ENCODE data around the gene ANO1. TPM values are rescaled to one million over a fixed set of nuclear protein-coding genes. Genes with fewer than 3 reads are reported as not detected.

Gene ANO1
- total RNA-seq, 1 experiment from 2014 or later = 41.7 TPM

GRCh38 chr11:70210051-70210501 lies 132.0 kb downstream of the ANO1 start (continued):
- TF ChIP-seq REST (IDR thresholded peaks at IDR 0.05; ENCODE audit: low read depth) = no peak
- TF ChIP-seq SP1 (IDR thresholded peaks at IDR 0.05; ENCODE audit: low read depth) = no peak
- no peak for TF ChIP-seq POLR2A (IDR thresholded peaks at IDR 0.05; ENCODE audit: borderline replicate concordance, extremely low read depth, insufficient read depth, insufficient read length)
- TF ChIP-seq CEBPB (IDR thresholded peaks at IDR 0.05; ENCODE audit: low read depth) = no peak
- no peak for TF ChIP-seq TCF7L2 (IDR thresholded peaks at IDR 0.05; ENCODE audit: borderline replicate concordance, extremely low read depth, insufficient read depth, insufficient read length)

GRCh38 chr11:70210530-70210929 lies 132.4 kb downstream of the ANO1 start:
- no TSS peak for BruUV-seq (replicated peaks)
- H2AFZ ChIP-seq (ENCODE audit: low read depth, low read length, poor library complexity, severe bottlenecking) = no peak overlapping the region
- no peak for ATAC-seq
- H3K9me2 ChIP-seq (ENCODE audit: insufficient read depth) = no peaks in the 10 kb centered on the region
- no peaks in the 10 kb centered on the region for H3K9me3 ChIP-seq (ENCODE audit: control insufficient read depth in 1 of 2, insufficient read depth in 1 of 2, low read depth in 1 of 2, low read length in 2 of 2)
- no peak overlapping the region for H3K4me2 ChIP-seq (ENCODE audit: low read length)
- peaks cover 21% of the 10 kb centered on the region for H3K79me2 ChIP-seq (ENCODE audit: insufficient read depth, low read length)
- H3K4me3 ChIP-seq (replicated peaks in 1 of 2; ENCODE audit: low read depth in 1 of 2, low read length in 2 of 2) = no peak overlapping the region
- intact Hi-C loops (cut with micrococcal nuclease) = no loop called here
- no peaks in the 10 kb centered on the region for H4K20me1 ChIP-seq (ENCODE audit: insufficient read depth)
- no peak overlapping the region for H3K9ac ChIP-seq (ENCODE audit: low read length)
- H3K27me3 ChIP-seq (ENCODE audit: insufficient read depth, low read length) = no peaks in the 10 kb centered on the region
- DNase-seq (ENCODE audit: low read depth, low spot score) = no peak
- H3K36me3 ChIP-seq (ENCODE audit: control insufficient read depth in 1 of 2, insufficient read depth in 2 of 2, low read length in 2 of 2) = peaks cover 17 to 20% of the 10 kb centered on the region in 2 experiments; a peak in 2 of 4 replicates
- CTCF ChIA-PET = no interaction called here
- RAD21 ChIA-PET (ENCODE audit: low non-redundant PET in 1 of 2, low total read pairs in 2 of 2, uncharacterized antibody in 2 of 2, unreplicated experiment in 2 of 2) = no interaction called here
- H3K4me1 ChIP-seq (ENCODE audit: control insufficient read depth in 1 of 2, insufficient read depth in 2 of 2, low read length in 2 of 2) = no peaks in the 10 kb centered on the region
- POLR2A ChIA-PET = no interaction called here
- no peak overlapping the region for H3K27ac ChIP-seq (ENCODE audit: low read depth, low read length)
- no peak for TF ChIP-seq ZNF274 (IDR thresholded peaks at IDR 0.05; ENCODE audit: low read depth, low read length)
- TF ChIP-seq ZFX (IDR thresholded peaks at IDR 0.05) = no peak
- TF ChIP-seq POLR2AphosphoS5 (IDR thresholded peaks at IDR 0.05; ENCODE audit: low read depth, low read length) = no peak
- no peak for TF ChIP-seq SRF (IDR thresholded peaks at IDR 0.05; ENCODE audit: low read depth)
- TF ChIP-seq REST (IDR thresholded peaks at IDR 0.05; ENCODE audit: low read depth) = no peak
- TF ChIP-seq EZH2phosphoT487 (IDR thresholded peaks at IDR 0.05; ENCODE audit: borderline replicate concordance) = no peak

Data from HCT116 (cell line).